ENCODE measurements around the gene LBX1.
A peak's percentile ranks its signal among the peaks of the same experiment; 100 is the strongest.

Gene LBX1

DNA sequence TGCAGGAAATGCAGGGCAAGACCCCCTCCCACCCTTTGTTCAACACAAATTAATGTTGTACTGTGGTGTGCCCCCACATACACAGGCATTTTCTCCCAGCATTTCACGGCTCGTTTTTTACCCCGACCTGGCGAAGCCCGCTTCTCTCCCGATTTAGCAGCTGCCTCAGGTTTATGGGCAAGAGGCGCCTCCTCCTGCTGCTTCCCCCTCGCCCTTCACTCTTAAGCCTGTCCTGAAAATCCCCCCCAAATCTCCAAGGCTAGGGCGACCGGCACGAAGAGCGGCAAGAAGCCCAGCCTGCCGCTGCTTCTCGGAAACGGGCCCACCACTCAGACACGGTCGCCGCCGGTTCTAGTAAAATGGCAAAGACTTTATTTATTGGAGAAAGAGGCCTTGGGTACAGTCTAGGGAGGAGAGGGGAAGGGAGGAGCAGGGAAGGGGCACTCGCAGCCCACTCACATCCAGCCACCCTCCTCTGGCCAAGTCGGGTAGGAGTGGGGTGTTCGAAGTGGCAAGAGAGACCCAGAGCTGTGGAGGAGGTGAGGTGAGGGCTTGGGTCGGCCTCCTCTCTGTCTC, 3.3 kb downstream of the LBX1 start:
- TF ChIP-seq, protein P1, sequence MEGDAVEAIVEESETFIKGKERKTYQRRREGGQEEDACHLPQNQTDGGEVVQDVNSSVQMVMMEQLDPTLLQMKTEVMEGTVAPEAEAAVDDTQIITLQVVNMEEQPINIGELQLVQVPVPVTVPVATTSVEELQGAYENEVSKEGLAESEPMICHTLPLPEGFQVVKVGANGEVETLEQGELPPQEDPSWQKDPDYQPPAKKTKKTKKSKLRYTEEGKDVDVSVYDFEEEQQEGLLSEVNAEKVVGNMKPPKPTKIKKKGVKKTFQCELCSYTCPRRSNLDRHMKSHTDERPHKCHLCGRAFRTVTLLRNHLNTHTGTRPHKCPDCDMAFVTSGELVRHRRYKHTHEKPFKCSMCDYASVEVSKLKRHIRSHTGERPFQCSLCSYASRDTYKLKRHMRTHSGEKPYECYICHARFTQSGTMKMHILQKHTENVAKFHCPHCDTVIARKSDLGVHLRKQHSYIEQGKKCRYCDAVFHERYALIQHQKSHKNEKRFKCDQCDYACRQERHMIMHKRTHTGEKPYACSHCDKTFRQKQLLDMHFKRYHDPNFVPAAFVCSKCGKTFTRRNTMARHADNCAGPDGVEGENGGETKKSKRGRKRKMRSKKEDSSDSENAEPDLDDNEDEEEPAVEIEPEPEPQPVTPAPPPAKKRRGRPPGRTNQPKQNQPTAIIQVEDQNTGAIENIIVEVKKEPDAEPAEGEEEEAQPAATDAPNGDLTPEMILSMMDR (IDR thresholded peaks at IDR 0.05; ENCODE audit: insufficient read depth, low read depth, low read length, missing control alignments): no peak
- H3K4me3 ChIP-seq (ENCODE audit: low read length): no peak overlapping the region
- DNase-seq (ENCODE audit: low read depth): no peak

DNA sequence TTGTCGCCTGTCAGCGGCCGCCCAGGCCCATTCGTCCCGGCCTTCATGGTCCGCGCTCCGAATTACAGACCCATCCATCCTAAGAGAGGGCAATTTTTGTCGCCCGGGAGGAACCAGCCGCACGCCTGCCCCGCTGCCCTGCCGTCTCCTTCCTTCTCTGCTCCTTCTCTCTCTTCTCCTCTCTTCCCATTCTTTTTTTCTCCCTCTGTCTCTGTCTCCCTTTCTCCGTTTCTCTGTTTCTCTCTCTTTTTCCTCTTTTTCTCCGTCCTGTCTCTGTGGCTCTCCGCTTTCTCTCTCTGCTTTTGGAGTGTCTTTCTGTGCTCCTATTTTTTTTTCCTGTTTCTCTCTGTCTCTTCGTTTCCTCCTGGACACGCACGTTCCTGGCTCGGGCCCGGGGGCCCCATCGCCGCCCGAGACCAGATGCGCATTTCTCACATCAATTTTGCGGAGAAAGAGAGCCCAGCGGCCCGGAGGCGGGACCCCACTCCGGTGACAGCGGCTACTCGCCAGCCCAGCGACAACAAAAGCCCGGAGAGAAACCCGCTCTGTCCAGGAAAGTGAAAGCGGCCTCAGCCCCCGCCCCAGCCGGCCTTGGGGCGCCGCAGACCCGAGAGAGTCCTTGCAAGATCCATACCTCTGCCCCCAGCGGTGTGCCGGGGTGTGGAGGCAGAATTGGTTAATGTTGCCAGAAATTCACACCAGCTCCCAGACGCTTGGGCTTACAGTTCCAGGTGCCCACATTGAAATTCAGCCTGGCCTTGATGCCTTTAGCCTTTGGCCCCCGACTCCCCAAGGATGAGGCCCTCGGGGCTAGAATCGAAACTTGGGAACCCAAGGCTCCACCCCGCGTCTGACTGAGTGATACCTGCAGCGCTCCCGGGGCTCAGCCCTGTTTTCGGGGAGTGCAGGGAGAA, 4.1 kb downstream of the LBX1 start:
- TF ChIP-seq, protein P1 (IDR thresholded peaks at IDR 0.05; ENCODE audit: insufficient read depth, low read depth, low read length, missing control alignments): no peak
- H3K4me3 ChIP-seq (ENCODE audit: low read length): no peak overlapping the region
- no peak for DNase-seq (ENCODE audit: low read depth)

DNA sequence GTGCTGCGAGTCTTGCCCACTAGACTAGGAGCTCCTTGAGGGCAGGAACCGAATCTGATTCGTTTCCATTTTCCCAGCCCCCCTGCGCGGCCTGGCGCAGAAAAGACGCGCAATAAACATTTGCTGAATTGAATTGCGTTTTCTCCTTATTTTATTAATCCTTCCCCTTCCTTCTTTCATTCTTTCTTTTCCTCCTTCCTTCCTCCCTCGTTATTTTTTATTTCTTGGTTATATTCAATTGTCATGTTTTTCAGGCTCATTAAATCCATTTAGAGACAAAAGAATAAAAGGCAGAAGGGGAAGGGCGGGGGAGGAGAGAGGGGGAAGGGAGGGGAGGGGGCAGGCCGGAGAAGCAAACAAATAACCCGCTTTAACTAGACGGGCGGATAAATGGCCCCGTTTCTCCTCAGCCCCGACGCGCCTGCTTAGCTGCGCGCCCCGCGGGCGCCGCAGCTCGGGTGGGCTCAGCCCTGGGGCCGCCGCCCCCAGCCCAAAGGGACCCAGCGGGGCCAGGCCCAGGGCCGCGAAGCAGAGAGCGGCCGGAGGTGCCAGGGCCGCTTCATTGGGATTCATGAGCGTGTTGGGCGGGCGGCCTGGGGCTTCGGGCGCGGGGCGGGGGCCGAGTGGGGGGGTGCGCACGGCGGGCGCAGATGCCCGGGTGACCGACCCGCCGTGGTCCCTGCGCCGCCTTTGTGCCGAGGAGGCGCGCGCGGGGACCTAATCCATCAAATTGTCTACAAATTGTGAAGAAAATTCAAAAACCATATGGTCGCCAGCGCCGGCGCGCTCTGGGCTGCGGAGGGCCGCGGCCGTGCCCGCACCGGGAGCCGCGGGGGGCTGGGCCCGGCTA, 5.0 kb downstream of the LBX1 start:
- TF ChIP-seq, protein P1 (IDR thresholded peaks at IDR 0.05; ENCODE audit: insufficient read depth, low read depth, low read length, missing control alignments): no peak
- no peak for DNase-seq (ENCODE audit: low read depth)
- H3K4me3 ChIP-seq (ENCODE audit: low read length): no peak overlapping the region

DNA sequence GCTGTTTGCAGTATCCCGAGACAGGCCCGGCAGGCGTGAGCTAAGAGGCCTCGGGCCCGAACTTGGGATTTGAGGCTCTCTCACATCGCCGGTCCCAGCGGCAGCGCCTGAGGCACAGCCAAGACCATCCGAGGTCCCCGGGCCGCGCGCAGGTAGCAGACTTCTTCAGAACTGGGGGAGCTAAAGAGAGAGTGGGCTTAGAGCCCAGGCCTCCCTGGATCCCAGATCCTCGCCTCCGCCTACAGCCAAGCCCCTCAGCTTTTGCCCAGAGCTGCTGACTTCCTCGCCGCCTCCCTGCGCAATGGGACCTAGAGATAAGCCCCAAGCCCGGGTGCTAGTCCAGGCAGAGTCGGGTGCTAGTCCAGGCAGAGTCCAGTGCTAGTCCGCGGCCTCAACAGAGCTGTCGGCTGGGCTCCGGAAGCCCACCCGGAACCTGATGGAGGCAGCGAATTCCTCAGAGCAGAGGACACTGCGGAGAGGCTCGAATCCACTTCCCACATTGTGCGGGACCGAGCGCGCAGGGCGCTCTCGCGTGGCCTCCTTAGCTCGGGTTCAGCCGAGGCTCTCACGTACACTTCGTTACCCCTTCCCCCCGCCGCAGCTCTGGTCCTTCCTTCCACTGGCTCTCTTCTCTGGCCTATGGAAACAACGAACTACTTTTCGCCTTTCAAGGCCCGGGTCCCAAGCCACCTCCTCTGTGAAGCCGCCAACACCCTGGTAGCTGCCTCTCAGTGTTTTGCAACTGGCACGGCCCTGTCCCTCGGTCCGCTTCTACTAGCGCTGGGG, 5.8 kb downstream of the LBX1 start:
- no peak for DNase-seq (ENCODE audit: low read depth)
- TF ChIP-seq, protein P1 (IDR thresholded peaks at IDR 0.05; ENCODE audit: insufficient read depth, low read depth, low read length, missing control alignments): no peak
- no peak overlapping the region for H3K4me3 ChIP-seq (ENCODE audit: low read length)

DNA sequence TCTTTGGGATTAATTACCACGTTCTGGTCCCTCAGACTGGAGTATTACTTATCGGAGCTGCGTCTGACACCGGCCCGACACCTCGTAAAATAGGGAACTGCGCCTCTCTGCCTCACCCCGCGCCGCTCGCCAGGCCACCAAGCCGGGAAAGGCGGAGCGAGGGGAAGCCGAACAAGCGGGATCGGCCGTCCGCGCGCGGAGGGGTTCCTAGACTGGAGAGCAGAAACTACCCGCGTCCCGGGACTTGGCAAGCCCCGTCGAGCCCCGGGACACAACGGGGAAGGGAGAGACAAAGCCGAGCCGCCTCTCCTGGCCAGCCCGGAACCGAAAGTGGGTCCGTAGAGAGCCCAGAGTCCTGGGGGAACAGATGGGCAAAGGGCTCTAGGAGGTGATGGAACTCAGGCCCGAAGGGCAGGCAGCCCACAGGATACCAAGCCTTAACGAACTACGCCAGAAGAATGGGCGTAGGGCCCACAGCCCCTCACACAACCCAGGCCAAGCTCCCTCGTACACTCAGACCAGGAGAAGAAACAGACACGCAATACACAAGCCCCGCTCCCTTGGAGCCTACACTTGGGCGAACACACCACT, 6.5 kb downstream of the LBX1 start:
- H3K4me3 ChIP-seq (ENCODE audit: low read length): peak overlapping the region; percentile 13
- DNase-seq (ENCODE audit: low read depth): no peak
- TF ChIP-seq, protein P1 (IDR thresholded peaks at IDR 0.05; ENCODE audit: insufficient read depth, low read depth, low read length, missing control alignments): no peak
